Sigmoid colon (tissue), 3 donors: ENCODE measurements around the gene RADX.

ENCODE experiments used
- POLR2A ChIP-seq, 2 donors: fragments of 450-650 bp; IDR thresholded peaks; one replicate each; pipeline ENCODE4 v1.6.1; 2016; ENCODE audit warnings: antibody characterized with exemption in 2 of 2, mild to moderate bottlenecking in 2 of 2, moderate library complexity in 2 of 2
- TF ChIP-seq, protein P1 (sequence below), 4 experiments: fragments of 450-650 bp in 3 of 4; fragments of 200-600 bp in 1 of 4; IDR thresholded peaks; one replicate each; pipeline ENCODE4 v1.5.1; 2016 to 2019; ENCODE audit warnings: antibody characterized with exemption in 4 of 4, mild to moderate bottlenecking in 3 of 4, moderate library complexity in 2 of 4

- TF ChIP-seq, protein P1, sequence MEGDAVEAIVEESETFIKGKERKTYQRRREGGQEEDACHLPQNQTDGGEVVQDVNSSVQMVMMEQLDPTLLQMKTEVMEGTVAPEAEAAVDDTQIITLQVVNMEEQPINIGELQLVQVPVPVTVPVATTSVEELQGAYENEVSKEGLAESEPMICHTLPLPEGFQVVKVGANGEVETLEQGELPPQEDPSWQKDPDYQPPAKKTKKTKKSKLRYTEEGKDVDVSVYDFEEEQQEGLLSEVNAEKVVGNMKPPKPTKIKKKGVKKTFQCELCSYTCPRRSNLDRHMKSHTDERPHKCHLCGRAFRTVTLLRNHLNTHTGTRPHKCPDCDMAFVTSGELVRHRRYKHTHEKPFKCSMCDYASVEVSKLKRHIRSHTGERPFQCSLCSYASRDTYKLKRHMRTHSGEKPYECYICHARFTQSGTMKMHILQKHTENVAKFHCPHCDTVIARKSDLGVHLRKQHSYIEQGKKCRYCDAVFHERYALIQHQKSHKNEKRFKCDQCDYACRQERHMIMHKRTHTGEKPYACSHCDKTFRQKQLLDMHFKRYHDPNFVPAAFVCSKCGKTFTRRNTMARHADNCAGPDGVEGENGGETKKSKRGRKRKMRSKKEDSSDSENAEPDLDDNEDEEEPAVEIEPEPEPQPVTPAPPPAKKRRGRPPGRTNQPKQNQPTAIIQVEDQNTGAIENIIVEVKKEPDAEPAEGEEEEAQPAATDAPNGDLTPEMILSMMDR (IDR thresholded peaks at IDR 0.05) = no peak
- no peak for TF ChIP-seq POLR2A (IDR thresholded peaks at IDR 0.05)
These were observed 104.7 kb downstream of the RADX start for GRCh38 chrX:106716463-106716862.
